Left cardiac atrium (tissue), 4 donors: ENCODE measurements around the gene PPM1G. TPM values are rescaled to one million over a fixed set of nuclear protein-coding genes. Genes with fewer than 3 reads are reported as not detected.

Experiments used
- ATAC-seq, 2 donors: fragments of 200-7000 bp; cut with Tn5 transposase; one replicate each; pipeline ENCODE4 v1.9.1; 2020; ENCODE audit warnings: mild to moderate bottlenecking in 2 of 2, moderate library complexity in 2 of 2
- DNase-seq: peaks from one replicate; pipeline ENCODE4 v3.0.0-alpha.2; 2020
- intact Hi-C, 2 donors: fragments of 100-400 bp; cut with DNase I; formaldehyde crosslinking; loops; one replicate each; pipeline versions ENCODE4 v1.14.1 to v1.15.1; 2022 to 2023
- total RNA-seq, 2 donors: library from RNA; stranded (reverse); fragmentation: NEBNext Ultra II Directional; extraction: Animal tissue kit (Norgen Biotek cat#: 25700); gene quantifications; one replicate each; pipeline ENCODE4 v1.2.1, GENCODE V29; 2021
- donor health status: DM: no; HTN: yes; CAD: no.
- donor health status: DM: no; HTN: yes; CAD: no; lungs with severe emphysema.
- donor health status: DM: yes; HTN: yes; CAD: no.
- donor health status: Dilated cardiomyopathy.

The PPM1G gene
- total RNA-seq, 2 donors from 2014 or later = 35.2 to 42.1 TPM

DNA sequence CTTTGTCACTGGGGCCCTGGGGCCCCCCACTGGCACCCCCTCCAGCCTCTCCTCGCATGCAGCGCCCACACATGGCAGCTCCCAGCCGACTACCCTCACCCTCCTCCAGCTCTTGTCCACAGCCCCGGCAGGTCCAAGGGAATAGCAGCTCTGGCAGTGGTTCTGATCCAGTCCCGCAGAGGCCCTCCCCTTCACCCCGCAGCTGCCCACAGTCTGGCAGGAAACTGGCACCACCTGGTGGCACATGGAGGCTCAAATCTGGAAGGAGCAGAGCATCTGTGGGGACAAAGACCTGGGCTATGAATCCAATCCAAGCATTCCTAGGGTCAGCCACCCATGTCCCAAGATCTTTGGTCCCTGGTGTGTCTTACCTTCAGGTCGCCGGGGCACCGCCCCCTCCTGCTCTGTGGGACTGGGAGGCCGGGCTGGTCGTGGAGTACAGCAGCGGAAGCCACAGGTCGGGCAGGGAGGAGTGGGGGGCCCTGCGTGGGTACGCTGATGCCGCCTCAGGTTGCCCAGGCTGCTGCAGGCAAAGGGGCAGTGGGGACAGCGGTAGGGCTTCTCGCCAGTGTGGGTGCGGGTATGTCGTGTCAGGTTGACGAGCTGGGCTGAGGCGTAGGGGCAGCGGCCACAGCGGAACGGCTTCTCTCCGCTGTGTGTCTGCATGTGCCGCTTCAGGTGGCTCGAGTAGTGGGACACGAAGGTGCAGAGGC lies 31.1 kb downstream of the PPM1G start:
- intact Hi-C loops = no loop called here
- no peak for DNase-seq
- no peak for ATAC-seq

DNA sequence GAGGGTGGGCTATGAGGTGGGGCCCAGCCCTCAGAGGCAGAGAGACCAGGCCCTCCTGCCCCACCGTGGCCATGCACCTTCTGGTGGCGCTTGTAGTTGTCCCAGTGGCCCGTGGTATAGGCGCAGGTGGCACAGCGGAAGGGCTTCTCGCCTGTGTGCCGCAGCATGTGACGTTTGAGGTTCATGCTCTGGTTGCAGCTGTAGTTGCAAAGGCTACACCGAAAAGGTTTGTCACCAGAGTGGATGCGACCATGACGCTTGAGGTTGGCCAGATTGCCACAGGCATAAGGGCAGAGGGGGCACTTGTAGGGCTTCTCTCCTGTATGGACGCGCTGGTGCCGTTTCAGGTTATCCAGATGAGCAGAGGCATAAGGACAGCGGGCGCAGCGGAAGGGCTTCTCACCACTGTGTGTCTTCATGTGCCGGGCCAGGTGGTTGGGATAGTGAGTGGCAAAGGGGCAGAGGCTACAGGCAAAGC lies 31.7 kb downstream of the PPM1G start:
- DNase-seq (no peak), ATAC-seq (no peak)
- intact Hi-C loops = no loop called here

DNA sequence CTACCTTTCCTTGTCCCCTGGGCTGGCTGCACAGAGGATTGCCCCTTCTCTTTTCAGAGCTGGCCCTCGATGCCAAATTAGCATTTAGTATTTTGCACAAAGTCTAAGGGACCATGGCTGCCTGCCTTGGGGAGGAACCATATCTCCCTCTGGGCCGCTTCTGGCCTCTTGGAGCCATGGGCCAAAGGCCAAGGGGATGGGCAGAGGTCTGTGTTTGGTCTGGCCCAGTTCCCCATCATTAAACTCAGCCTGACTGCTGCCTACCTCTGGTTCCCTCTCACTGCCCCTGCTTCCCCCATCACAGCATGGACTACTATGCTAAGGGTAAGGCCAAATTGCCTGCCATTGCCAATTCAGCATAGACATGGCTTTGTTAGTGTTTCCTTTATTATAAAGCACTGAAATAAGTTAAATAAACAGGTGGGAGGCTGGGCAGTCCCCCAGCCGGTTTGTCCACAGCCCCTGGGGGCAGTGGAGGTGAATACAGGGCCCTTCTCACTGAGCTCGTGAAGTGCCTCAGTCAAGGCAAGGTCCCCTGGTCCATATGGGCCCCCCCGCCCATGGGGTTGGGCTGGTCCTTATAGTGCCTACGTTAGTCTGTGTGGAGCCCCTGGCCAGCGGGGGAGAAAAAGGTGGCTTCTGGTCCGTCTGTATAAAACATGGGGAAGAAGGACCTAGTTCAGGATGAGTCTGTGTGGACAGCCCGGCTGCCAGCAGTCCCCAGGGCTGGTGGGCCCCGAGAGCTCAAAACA lies 32.3 kb downstream of the PPM1G start:
- no peak for ATAC-seq
- intact Hi-C loops = no loop called here

DNA sequence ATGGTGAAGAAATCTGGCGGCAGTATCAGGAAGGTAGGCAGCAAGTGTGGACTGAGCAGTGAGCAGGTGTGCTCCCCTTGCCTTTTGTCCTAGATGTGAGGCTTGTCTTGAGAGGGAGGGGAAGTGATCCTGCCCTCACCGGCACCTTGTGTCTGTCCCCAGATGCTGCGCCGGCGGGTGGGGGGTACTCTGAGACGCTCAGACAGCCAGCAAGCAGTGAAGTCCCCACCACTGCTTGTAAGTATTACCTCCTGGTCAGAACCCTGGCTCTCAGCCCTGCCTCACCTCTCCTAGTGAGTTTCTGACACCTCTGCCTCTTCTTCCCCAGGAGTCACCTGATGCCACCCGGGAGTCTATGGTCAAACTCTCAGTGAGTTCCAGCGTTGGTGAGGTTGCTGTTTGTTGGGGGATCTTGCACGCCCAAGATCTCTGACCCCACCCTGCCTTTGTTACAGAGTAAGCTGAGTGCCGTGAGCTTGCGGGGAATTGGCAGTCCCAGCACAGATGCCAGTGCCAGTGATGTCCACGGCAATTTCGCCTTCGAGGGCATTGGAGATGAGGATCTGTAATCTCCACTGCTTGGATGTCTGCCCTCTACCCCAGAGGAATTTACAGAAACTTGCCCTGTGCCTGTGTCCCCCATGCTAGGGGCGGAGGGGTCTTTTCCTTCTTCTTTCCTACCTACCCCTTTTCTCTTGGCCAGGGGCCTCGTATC lies 33.1 kb downstream of the PPM1G start:
- intact Hi-C loops = no loop called here
- DNase-seq (no peak), ATAC-seq (no peak)

More for the DNA sequence above, 32.3 kb downstream of the PPM1G start:
- DNase-seq = no peak

DNA sequence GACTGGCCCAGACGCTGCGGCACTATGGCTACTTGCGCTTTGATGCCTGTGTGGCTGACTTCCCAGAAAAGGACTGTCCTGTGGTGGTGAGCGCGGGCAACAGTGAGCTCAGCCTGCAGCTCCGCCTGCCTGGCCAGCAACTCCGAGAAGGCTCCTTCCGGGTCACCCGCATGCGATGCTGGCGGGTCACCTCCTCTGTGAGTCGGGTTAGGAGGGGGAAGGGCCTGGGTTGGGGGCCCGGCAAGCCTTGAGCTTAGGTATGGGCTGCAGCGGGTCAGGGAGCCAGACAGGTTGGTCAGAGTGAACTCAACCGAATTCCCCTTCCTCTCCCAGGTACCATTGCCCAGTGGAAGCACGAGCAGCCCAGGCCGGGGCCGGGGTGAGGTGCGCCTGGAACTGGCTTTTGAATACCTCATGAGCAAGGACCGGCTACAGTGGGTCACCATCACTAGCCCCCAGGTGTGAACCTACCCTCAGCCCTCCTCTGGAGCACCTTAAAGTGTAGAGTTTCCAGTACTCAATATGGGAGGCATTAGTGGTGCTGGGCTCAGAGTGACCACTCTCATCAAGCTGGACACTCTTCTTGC lies 33.8 kb downstream of the PPM1G start:
- no peak for ATAC-seq
- intact Hi-C loops = no loop called here
- DNase-seq = no peak

DNA sequence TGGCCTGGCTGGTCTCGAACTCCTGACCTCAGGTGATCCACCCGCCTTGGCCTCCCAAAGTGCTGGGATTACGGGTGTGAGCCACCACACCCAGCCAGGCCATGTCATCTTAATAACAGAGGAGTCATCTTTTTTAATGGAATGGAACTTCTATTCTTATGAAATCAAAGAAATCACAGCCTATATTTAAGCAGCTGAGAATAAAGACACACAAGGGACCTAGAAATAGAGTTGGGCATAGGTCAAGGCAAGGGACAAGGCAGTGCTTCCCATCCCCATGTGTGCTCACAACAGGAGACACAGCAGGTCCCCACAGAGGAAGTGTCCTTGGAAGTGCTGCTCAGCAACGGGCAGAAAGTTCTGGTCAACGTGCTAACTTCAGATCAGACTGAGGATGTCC lies 35.8 kb downstream of the PPM1G start:
- ATAC-seq (no peak), DNase-seq (no peak)
- intact Hi-C loops = no loop called here

DNA sequence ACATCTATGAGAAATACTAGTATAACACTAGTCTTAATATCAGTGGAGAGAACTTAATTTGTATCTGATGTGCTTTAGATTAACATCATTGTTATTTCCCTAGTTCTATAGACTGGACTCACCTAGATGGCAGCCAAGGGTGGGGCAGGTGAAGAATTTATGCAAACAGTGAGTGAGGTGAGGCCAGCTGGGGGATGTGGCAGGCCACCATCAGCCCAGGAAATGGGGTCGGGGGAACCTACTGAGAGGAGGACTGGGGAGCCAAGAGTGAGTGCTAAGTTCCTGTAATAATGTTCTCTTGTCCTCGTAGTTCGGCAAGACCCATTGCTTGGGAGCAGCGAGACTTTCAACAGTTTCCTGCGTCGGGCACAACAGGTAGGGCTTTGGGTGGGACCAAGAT lies 36.5 kb downstream of the PPM1G start:
- DNase-seq = no peak
- intact Hi-C loops = no loop called here

DNA sequence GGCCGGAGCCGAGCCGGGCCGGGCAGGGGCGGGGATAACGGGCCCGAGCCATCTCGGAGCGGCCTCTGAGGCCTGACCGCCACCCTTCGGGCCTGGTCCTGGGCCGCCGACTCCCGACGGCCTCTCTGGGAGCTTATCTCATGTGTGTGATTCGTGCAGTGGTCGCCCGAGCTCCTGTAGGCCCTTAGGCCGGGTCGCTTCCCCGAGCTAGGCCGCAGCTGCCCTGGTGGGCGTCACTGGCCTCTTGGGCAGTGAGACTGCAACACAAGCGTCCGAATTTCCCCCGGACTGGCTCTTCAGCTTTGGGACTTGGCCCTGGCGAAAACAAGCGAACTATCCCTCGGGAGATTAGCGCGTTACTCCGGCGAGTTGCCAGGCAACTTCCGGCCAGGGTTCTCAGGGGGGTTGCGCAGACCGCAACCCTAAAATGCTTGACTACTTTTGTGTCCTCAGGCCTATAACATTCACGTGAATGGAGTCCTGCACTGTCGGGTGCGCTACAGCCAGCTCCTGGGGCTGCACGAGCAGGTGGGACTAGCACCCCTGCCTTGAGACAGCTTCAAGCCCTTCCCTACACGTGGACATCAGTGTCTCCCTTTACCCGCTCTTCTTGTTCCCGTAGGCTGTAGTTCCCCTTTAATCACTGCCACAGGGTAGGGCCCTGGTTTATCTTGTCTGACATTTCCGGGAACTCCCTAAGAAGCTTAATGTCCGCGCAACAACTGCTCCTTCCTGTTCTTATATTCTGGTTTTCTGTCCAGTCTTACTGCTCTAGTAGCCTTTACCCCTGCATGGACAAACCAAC lies 38.4 kb downstream of the PPM1G start:
- DNase-seq (peak; percentile 55), ATAC-seq (peak; percentile 23 to 58)
- intact Hi-C loops = no loop called here

More for the DNA sequence above, 36.5 kb downstream of the PPM1G start:
- no peak for ATAC-seq

DNA sequence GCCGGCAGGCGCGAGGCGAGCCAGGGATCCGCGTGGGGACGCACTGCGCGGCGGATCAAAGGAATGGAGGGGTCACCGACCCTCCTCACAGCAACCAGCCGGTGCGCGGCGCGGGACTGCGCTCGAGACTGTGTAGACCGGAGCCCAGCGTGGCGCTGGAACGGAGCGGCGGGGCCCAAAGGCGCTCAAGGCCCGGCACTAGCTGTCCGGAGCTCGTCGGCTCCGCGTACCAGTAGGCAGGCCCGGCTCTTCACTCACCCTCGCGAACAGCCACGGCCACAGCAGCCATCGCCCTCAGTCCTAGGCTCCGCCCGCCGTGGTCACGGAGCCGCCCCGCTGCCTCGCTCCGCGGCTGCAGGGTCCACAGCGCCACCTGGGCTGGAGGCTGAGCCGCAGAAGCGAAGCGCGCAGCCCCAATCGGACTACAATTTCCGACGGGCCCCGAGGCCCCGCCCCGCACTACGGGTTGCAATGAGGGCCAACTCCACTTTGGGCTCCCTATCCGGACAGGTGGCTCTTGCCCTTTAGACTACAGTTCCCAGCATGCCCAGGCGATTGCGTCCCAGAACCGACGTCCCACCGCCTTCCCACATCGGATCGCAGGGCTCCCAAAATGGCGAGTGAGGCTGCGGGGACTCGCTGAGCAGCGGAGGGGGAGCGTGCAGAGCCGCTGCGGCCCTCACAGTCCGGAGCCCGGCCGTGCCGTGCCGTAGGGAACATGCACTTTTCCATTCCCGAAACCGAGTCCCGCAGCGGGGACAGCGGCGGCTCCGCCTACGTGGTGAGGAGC lies 39.2 kb downstream of the PPM1G start, which contains the start of the genes EIF2B4 and SNX17:
EIF2B4 (minus strand) TSS at position 313 of the 790 bp plus-strand sequence; CDS start at position 289, 24 bp downstream.
SNX17 (plus strand) TSS at position 591 of the 790 bp plus-strand sequence; CDS start at position 719, 128 bp downstream.
- DNase-seq = peak; percentile 99
- peak; percentile 95 for ATAC-seq
- intact Hi-C loops = no loop called here

DNA sequence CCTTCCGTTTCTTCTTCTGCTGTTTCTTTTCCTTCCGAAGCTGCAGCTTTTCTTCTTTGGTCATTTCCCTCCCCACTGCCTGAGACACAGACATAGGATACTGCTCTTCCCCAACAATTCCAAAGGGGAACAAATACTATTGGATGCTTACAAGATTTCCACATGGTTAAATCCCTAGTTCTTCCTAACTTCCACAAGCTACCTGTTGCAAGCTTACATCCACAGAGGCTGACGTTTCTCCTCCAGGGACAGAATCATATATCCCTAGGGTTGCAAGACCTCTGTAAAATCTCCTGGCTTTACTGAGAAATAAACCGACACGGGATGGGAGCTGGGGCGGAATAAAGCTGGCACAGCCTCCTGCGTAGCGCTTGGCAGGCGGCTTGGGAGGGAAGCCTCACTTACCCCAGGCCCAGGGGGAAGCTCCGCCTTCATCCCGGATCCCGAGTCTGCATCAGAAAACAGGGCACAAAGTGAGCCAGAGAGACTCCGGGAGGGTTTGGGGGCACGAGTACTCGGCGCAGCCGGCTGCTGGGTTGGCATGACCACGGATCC lies 39.8 kb downstream of the PPM1G start:
- intact Hi-C loops = loop anchor here in 1 of 2 donors (5.0 kb wide), 1 partner anchor 47 kb away; the partner anchor contains the start of gene MPV17
- ATAC-seq (peak; percentile 45 to 62), DNase-seq (peak; percentile 82)

DNA sequence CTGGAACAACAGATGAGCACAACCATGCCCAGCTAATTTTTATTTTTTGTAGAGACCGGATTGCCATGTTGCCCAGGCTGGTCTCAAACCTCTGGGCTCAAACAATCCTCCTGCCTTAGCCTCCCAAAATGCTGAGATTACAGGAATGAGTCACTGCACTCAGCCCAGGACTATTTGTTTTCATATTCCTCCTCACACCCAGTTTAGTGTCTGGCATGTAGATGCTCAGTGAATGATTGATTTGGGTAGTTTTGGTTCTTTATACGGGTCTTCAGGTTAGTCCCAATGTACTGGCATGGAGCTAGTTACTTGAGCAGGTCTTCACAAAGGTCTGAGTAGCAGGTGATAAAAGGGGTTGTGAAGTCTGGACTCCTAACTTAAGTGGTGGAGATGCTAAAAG lies 45.5 kb downstream of the PPM1G start:
- intact Hi-C loops = no loop called here
- ATAC-seq (no peak), DNase-seq (no peak)

DNA sequence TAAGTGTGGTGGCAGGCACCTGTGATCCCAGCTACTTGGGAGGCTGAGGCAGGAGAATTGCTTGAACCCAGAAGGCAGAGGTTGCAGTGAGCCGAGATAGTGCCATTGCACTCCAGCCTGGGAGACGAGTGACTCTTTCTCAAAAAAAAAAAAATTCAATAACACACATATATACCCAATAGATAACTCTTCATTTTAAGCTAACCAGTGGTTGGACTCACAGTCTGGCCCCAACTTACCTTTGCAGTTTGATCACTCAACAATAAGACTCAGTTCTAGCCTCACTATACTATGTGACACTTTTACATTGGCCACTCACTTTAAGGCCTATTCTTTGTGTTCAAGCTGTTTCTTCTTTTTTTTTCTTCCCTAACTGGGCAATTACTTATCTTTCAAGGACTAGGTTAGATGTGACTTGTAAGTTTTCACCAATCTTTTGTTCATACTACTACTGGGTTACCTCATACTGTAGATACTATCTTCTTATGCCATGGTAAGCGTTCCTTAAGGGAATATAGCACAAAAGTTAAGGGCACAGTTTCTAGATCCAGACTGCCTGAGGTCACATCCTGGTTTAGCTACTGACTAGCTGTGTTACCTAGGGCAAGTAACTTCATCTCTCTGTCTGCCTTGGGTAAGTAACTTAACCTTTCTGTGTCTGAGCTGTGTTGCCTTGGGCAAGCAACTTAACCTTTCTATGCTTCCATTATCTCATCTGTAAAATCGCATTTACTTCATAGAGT lies 46.5 kb downstream of the PPM1G start:
- ATAC-seq = no peak
- intact Hi-C loops = no loop called here
- DNase-seq = no peak

DNA sequence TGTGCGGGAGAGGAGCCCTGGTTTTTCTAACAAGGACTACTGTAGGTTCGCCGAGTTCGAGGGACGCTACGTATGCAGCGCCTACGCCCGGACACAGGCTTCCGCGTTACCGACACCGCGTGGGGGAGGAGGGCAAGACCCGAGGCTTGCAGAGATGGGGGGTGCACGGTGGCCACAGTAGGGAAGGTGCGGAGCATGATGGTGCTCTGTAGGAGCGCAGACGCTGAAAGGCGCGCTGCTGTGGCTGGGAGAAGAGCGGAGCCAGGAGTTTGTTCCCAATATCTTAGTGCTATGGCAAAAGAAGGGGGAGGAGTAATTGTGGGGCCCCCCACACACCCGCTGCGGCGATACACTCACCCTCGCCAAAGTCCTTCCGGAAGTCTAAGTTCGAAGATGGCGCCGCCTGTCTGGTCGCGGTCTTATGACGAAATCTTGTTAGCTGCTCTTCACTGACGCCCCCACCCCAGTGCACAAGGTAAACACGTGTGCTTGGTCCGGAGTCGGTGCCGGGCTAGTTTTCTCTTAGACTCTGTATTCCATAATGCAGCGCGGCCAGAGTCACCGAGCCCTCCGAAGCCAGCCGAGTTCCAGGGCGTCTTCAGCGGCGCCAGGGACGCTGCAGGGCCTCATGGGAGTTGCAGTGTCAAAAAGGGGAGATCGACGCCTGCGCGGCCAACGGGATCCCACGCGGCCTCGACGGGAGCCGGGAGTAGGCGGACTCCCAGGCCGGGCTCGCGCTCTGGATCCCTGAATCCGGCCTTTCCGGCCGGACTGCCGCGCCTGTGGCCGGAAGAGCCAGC lies 52.8 kb downstream of the PPM1G start, which contains the start of gene GTF3C2:
GTF3C2 (minus strand) TSS at position 383 of the 800 bp plus-strand sequence. CDS start 13,210 bp downstream, outside the sequence.
- intact Hi-C loops = no loop called here
- peak; percentile 96 for DNase-seq
- ATAC-seq = peak; percentile 97 to 98

DNA sequence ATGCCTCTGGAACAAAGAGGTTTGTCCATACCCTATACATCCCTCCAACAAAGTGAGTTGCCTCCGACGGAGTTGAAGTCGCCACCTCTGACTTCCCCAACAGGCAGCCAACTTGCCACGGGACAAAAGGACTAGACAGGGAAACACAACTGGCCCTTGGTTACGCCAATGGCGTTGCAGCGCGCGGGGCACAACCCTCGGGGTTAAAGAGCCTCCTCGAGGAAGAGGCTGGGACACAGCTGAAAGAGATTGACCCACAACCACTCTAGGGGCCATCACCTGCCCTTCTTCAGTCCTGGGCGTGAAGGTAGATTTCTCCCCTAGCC lies 53.4 kb downstream of the PPM1G start:
- peak; percentile 42 for DNase-seq
- ATAC-seq = peak; percentile 5 to 10
- intact Hi-C loops = no loop called here

DNA sequence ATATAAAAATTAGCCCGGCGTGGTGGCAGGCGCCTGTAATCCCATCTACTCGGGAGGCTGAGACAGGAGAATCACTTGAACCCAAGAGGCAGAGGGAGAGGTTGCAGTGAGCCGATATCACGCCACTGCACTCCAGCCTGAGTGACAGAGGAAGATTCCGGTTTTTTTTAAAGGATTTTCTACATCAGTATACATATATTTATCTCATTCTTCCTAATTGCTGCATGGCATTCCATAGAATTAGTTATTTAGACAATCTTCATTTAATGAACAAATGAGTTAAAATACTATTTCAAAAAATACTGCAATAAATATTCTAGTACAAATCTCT lies 54.8 kb downstream of the PPM1G start:
- intact Hi-C loops = no loop called here
- ATAC-seq (no peak), DNase-seq (no peak)
